ENCODE data around the gene LY6G6F. TPM values are rescaled to one million over a fixed set of nuclear protein-coding genes. Genes with fewer than 3 reads are reported as not detected.

Gene LY6G6F
- total and polyA plus RNA-seq, 2 experiments from 2014 or later, result not detected

GRCh38 chr6:31719001-31719400 lies 12.3 kb downstream of the LY6G6F start:
- Histone ChIP-seq H3K79me2 (ENCODE audit: insufficient read depth) (no peaks in the 10 kb centered on the region), H3K27ac (no peak overlapping the region), H3F3A (ENCODE audit: insufficient read depth) (no peaks in the 10 kb centered on the region), H4K20me1 (ENCODE audit: insufficient read depth) (no peaks in the 10 kb centered on the region), H3K9me3 (ENCODE audit: low read depth) (no peaks in the 10 kb centered on the region), H3K4me3 (no peak overlapping the region), H3K4me1 (ENCODE audit: insufficient read depth) (no peaks in the 10 kb centered on the region), H3K4me2 (ENCODE audit: unreplicated experiment) (no peak overlapping the region), H2AFZ (no peak overlapping the region), H3K27me3 (replicated peaks; ENCODE audit: insufficient read depth) (no peaks in the 10 kb centered on the region), H3K36me3 (ENCODE audit: low read depth) (no peaks in the 10 kb centered on the region), H3K9ac (no peak overlapping the region), H3K9me2 (ENCODE audit: insufficient read depth) (no peaks in the 10 kb centered on the region)
- in situ Hi-C loops (cut with MboI), result no loop called here
- no peak for DNase-seq
- no peak for TF ChIP-seq EZH2 (IDR thresholded peaks at IDR 0.05; ENCODE audit: insufficient read depth, poor library complexity, severe bottlenecking)
- no peak for TF ChIP-seq EZH2phosphoT487 (IDR thresholded peaks at IDR 0.05; ENCODE audit: insufficient read depth, low read depth)
- 74 to 86% methylated on average over 5 to 6 of the region's 6 CpGs for WGBS, 2 experiments (ENCODE audit: low coverage in 1 of 2, low lambda C conversion rate in 2 of 2, missing lambda C conversion rate in 2 of 2)

GRCh38 chr6:31720196-31720770 lies 13.6 kb downstream of the LY6G6F start:
- in situ Hi-C loops (cut with MboI), result no loop called here
- no peaks in the 10 kb centered on the region for H3K9me3 ChIP-seq (ENCODE audit: low read depth)
- no peak overlapping the region for H3K4me3 ChIP-seq
- H3K9ac ChIP-seq, result no peak overlapping the region
- H3K79me2 ChIP-seq (ENCODE audit: insufficient read depth), result no peaks in the 10 kb centered on the region
- H3K9me2 ChIP-seq (ENCODE audit: insufficient read depth), result no peaks in the 10 kb centered on the region
- H4K20me1 ChIP-seq (ENCODE audit: insufficient read depth), result no peaks in the 10 kb centered on the region
- no peaks in the 10 kb centered on the region for H3K4me1 ChIP-seq (ENCODE audit: insufficient read depth)
- no peaks in the 10 kb centered on the region for H3K36me3 ChIP-seq (ENCODE audit: low read depth)
- H2AFZ ChIP-seq, result no peak overlapping the region
- H3F3A ChIP-seq (ENCODE audit: insufficient read depth), result no peaks in the 10 kb centered on the region
- no peak for DNase-seq
- H3K27ac ChIP-seq, result no peak overlapping the region
- no peak overlapping the region for H3K4me2 ChIP-seq (ENCODE audit: unreplicated experiment)
- 76% methylated on average over 5 of the region's 5 CpGs for WGBS, 2 experiments (ENCODE audit: low coverage in 1 of 2, low lambda C conversion rate in 2 of 2, missing lambda C conversion rate in 2 of 2)
- H3K27me3 ChIP-seq (replicated peaks; ENCODE audit: insufficient read depth), result no peaks in the 10 kb centered on the region
- TF ChIP-seq EZH2 (IDR thresholded peaks at IDR 0.05; ENCODE audit: insufficient read depth, poor library complexity, severe bottlenecking) (no peak), EZH2phosphoT487 (IDR thresholded peaks at IDR 0.05; ENCODE audit: insufficient read depth, low read depth) (no peak)

- H2AFZ ChIP-seq, result no peak within 1 kb of the TSS
- DNase-seq, result no peak
- TF ChIP-seq EZH2phosphoT487 (IDR thresholded peaks at IDR 0.05; ENCODE audit: insufficient read depth, low read depth), result no peak
- TF ChIP-seq EZH2 (IDR thresholded peaks at IDR 0.05; ENCODE audit: insufficient read depth, poor library complexity, severe bottlenecking), result no peak
- no peaks in the 10 kb centered on the region for H3K27me3 ChIP-seq (replicated peaks; ENCODE audit: insufficient read depth)
- in situ Hi-C loops (cut with MboI), result no loop called here
- no peaks in the 10 kb centered on the region for H3K4me1 ChIP-seq (ENCODE audit: insufficient read depth)
- H3K36me3 ChIP-seq (ENCODE audit: low read depth), result 0 out of 2 replicates have a peak, but pooled peaks cover 3% of the 10 kb centered on the region
- H3K4me3 ChIP-seq, result no peak within 1 kb of the TSS
- H3F3A ChIP-seq (ENCODE audit: insufficient read depth), result no peaks in the 10 kb centered on the region
- no peaks in the 10 kb centered on the region for H4K20me1 ChIP-seq (ENCODE audit: insufficient read depth)
- no peaks in the 10 kb centered on the region for H3K9me2 ChIP-seq (ENCODE audit: insufficient read depth)
- no peaks in the 10 kb centered on the region for H3K9me3 ChIP-seq (ENCODE audit: low read depth)
- H3K79me2 ChIP-seq (ENCODE audit: insufficient read depth), result no peaks in the 10 kb centered on the region
- H3K27ac ChIP-seq, result no peak within 1 kb of the TSS
- 77 to 86% methylated on average over 4 of the region's 4 CpGs for WGBS, 2 experiments (ENCODE audit: low coverage in 1 of 2, low lambda C conversion rate in 2 of 2, missing lambda C conversion rate in 2 of 2)
- no peak within 1 kb of the TSS for H3K9ac ChIP-seq
- no peak within 1 kb of the TSS for H3K4me2 ChIP-seq (ENCODE audit: unreplicated experiment)
Observed at GRCh38 chr6:31721351-31722020, 14.8 kb downstream of the LY6G6F start, which contains the start of gene LY6G6C. Gene LY6G6C, minus strand, starts transcription at chr6:31721746. Its CDS starts 67 bp downstream, at chr6:31721679.

GRCh38 chr6:31722173-31722572 lies 15.5 kb downstream of the LY6G6F start:
- H3K4me2 ChIP-seq (ENCODE audit: unreplicated experiment), result no peak overlapping the region
- no peaks in the 10 kb centered on the region for H3K4me1 ChIP-seq (ENCODE audit: insufficient read depth)
- H3K9me2 ChIP-seq (ENCODE audit: insufficient read depth), result no peaks in the 10 kb centered on the region
- H3K36me3 ChIP-seq (ENCODE audit: low read depth), result peaks cover 9% of the 10 kb centered on the region; the same call in 1 of the 2 replicates
- no peak overlapping the region for H2AFZ ChIP-seq
- WGBS, 2 experiments (ENCODE audit: low coverage in 1 of 2, low lambda C conversion rate in 2 of 2, missing lambda C conversion rate in 2 of 2), result 66% methylated on average over 3 of the region's 3 CpGs
- DNase-seq, result no peak
- H3K9me3 ChIP-seq (ENCODE audit: low read depth), result no peaks in the 10 kb centered on the region
- H3K27ac ChIP-seq, result no peak overlapping the region
- no peaks in the 10 kb centered on the region for H3K79me2 ChIP-seq (ENCODE audit: insufficient read depth)
- no peaks in the 10 kb centered on the region for H4K20me1 ChIP-seq (ENCODE audit: insufficient read depth)
- H3K27me3 ChIP-seq (replicated peaks; ENCODE audit: insufficient read depth), result no peaks in the 10 kb centered on the region
- no peaks in the 10 kb centered on the region for H3F3A ChIP-seq (ENCODE audit: insufficient read depth)
- in situ Hi-C loops (cut with MboI), result no loop called here
- H3K9ac ChIP-seq, result no peak overlapping the region
- TF ChIP-seq EZH2phosphoT487 (IDR thresholded peaks at IDR 0.05; ENCODE audit: insufficient read depth, low read depth) (no peak), EZH2 (IDR thresholded peaks at IDR 0.05; ENCODE audit: insufficient read depth, poor library complexity, severe bottlenecking) (no peak)
- H3K4me3 ChIP-seq, result no peak overlapping the region
